Measurements from ENCODE around the gene SOX6.

- TF ChIP-seq CTCF (conservative IDR thresholded peaks at IDR 0.05; ENCODE audit: low read length) (no peak), EZH2phosphoT487 (IDR thresholded peaks at IDR 0.05; ENCODE audit: borderline replicate concordance, low read depth, low read length) (no peak)
Measured at GRCh38 chr11:16278273-16278672, 78.1 kb downstream of the SOX6 start.

Data from OCI-LY7 (cell line).